ENCODE measurements around the gene COL27A1.

The COL27A1 gene

GRCh38 chr9:114272739-114273431 is 117.5 kb downstream of the COL27A1 start:
- DNase-seq (ENCODE audit: low spot score) = peak; percentile 97

GRCh38 chr9:114273461-114273881 is 118.1 kb downstream of the COL27A1 start:
- DNase-seq (ENCODE audit: low spot score) = no peak

GRCh38 chr9:114274217-114274616 is 118.9 kb downstream of the COL27A1 start:
- no peak for DNase-seq (ENCODE audit: low spot score)

GRCh38 chr9:114275246-114276004 is 120.1 kb downstream of the COL27A1 start:
- DNase-seq (ENCODE audit: low spot score) = peak; percentile 69

- DNase-seq (ENCODE audit: low spot score) = no peak
Observed at GRCh38 chr9:114276908-114277821, 121.8 kb downstream of the COL27A1 start.

GRCh38 chr9:114278356-114278755 is 123.0 kb downstream of the COL27A1 start:
- no peak for DNase-seq (ENCODE audit: low spot score)

GRCh38 chr9:114278881-114279570 is 123.7 kb downstream of the COL27A1 start:
- no peak for DNase-seq (ENCODE audit: low spot score)

- no peak for DNase-seq (ENCODE audit: low spot score)
Observed at GRCh38 chr9:114279693-114280092, 124.4 kb downstream of the COL27A1 start.

- no peak for DNase-seq (ENCODE audit: low spot score)
Observed at GRCh38 chr9:114280636-114281472, 125.5 kb downstream of the COL27A1 start.

GRCh38 chr9:114281473-114282103 is 126.3 kb downstream of the COL27A1 start:
- DNase-seq (ENCODE audit: low spot score) = no peak

- DNase-seq (ENCODE audit: low spot score) = no peak
Observed at GRCh38 chr9:114282104-114282485, 126.8 kb downstream of the COL27A1 start.

GRCh38 chr9:114282507-114282906 is 127.2 kb downstream of the COL27A1 start:
- no peak for DNase-seq (ENCODE audit: low spot score)

- DNase-seq (ENCODE audit: low spot score) = no peak
Observed at GRCh38 chr9:114282926-114283325, 127.6 kb downstream of the COL27A1 start.

- DNase-seq (ENCODE audit: low spot score) = no peak
Observed at GRCh38 chr9:114283551-114284111, 128.3 kb downstream of the COL27A1 start.

GRCh38 chr9:114284316-114285060 is 129.2 kb downstream of the COL27A1 start:
- DNase-seq (ENCODE audit: low spot score) = no peak

GRCh38 chr9:114285166-114285867 is 130.0 kb downstream of the COL27A1 start:
- no peak for DNase-seq (ENCODE audit: low spot score)

- DNase-seq (ENCODE audit: low spot score) = no peak
Observed at GRCh38 chr9:114286146-114286679, 130.9 kb downstream of the COL27A1 start.

GRCh38 chr9:114287001-114287762 is 131.8 kb downstream of the COL27A1 start:
- DNase-seq (ENCODE audit: low spot score) = peak; percentile 67

All from cerebellar cortex (tissue), 1 donor.